GM18867 (cell line): Measurements from ENCODE around the gene IDUA.
A peak's percentile ranks its signal among the peaks of the same experiment; 100 is the strongest.
"Not testable (repeated sequence)": the region's sequence is repeated elsewhere in the genome, so short reads cannot be mapped to it uniquely, and the experiment has no call there.

Source experiments
- ATAC-seq: cut with Tn5 transposase; IDR thresholded peaks from one replicate; pipeline ENCODE4 v1.9.1; 2021; ENCODE audit warnings: mild to moderate bottlenecking, moderate library complexity; ENCODE audit not compliant: unreplicated experiment

The IDUA gene

DNA sequence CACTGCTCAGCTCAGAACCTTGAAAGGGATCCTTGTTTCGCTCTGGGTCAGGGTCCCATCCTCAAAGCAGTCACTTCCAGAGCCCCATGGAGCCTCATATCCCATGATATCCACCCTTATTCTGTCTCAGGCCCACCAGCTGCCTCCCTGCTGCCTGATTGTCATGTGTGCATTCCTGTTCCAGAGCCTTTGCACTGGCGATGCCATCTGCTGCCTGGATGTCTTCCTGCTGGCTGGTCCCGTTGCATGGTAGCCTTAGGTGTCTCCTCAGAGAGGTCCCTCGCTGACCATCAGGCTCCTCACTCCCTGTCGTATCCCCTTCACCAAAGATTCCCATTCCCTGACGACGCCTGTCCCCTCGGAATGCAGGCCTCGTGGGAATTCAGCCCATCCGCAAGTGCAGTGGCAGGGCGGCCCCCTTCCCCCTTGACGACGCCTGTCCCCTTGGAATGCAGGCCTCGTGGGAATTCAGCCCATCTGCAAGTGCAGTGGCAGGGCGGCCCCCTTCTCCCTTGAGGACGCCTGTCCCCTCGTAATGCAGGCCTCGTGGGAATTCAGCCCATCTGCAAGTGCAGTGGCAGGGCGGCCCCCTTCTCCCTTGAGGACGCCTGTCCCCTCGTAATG is 12.5 kb downstream of the IDUA start:
- not testable (repeated sequence) for ATAC-seq

DNA sequence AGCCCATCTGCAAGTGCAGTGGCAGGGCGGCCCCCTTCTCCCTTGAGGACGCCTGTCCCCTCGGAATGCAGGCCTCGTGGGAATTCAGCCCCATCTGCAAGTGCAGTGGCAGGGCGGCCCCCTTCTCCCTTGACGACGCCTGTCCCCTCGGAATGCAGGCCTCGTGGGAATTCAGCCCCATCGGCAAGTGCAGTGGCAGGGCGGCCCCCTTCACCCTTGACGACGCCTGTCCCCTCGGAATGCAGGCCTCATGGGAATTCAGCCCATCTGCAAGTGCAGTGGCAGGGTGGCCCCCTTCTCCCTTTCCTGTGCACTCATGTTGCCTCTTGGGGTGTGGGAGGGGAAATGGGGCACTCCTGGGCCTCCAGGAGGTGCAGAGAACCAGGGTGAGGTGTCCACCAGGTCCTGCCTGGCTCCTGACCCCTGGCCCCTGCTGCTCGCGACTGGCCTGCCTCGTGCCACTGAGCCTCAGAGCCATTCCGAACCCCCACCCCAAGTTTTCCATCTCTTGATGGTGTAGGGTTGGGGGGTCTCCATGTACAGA is 13.1 kb downstream of the IDUA start:
- ATAC-seq = no peak

DNA sequence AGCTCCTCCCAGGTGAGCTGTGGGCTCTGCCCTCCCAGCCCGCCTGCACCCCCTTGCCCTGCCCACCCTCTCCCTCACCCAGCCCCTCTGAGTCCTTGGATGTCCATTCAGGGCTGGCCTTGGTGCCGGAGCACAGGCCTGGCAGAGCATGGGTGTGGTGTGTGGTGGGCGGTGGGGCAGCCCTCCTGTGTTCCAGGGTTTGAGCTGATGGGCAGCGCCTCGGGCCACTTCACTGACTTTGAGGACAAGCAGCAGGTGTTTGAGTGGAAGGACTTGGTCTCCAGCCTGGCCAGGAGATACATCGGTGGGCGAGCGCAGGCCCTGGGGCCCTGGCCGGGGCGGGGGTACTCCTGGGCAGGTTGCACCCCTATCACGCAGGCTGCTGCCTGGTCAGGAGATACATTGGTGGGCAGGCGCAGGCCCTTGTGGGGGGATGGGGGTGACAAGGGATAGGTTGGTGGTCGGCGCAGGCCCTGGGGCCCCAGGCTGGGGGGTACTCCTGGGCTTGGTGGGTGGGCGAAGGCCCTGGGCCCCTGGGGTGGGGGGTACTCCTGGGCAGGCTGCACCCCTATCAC is 13.9 kb downstream of the IDUA start:
- ATAC-seq = no peak

DNA sequence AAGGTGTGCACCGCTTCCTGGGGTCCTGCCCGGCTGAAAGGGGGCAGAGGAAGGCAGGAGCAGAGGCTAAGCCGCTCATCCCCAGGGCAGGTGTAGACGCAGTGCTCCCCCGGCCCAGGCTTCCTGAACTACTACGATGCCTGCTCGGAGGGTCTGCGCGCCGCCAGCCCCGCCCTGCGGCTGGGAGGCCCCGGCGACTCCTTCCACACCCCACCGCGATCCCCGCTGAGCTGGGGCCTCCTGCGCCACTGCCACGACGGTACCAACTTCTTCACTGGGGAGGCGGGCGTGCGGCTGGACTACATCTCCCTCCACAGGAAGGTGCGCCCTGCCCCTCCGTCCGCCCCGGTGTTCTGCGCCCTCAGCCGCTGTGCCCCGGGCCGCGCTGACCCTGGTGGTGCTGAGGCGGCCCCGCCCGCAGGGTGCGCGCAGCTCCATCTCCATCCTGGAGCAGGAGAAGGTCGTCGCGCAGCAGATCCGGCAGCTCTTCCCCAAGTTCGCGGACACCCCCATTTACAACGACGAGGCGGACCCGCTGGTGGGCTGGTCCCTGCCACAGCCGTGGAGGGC is 14.8 kb downstream of the IDUA start:
- ATAC-seq = no peak

DNA sequence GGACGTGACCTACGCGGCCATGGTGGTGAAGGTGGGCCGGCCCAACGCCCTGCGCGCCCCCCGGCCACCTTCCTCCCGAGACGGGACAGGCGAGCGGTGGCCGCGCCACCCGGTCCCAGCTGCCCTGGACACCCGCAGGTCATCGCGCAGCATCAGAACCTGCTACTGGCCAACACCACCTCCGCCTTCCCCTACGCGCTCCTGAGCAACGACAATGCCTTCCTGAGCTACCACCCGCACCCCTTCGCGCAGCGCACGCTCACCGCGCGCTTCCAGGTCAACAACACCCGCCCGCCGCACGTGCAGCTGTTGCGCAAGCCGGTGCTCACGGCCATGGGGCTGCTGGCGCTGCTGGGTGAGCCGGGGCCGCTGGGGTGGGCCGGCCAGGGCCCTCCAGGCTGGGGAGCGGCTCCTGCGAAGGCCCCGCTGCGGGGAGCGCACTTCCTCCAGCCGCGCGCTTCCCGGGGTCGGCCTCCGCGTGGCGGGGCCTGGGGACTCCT is 15.3 kb downstream of the IDUA start:
- no peak for ATAC-seq

DNA sequence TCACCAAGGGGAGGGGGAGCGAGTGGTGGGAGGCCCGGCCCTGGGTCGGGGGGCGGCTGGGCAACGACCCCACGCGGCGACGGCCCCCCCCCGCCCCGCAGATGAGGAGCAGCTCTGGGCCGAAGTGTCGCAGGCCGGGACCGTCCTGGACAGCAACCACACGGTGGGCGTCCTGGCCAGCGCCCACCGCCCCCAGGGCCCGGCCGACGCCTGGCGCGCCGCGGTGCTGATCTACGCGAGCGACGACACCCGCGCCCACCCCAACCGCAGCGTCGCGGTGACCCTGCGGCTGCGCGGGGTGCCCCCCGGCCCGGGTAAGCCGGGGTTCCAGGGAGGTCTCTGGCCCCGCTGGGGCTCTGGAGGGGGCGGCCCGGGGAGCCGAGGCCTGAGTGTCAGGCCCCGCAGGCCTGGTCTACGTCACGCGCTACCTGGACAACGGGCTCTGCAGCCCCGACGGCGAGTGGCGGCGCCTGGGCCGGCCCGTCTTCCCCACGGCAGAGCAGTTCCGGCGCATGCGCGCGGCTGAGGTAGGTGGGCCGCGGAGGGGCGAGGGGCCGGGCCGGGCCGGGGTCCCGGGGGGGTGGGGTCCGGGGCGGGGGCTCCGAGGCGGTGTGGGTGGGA is 15.9 kb downstream of the IDUA start:
- no peak for ATAC-seq

DNA sequence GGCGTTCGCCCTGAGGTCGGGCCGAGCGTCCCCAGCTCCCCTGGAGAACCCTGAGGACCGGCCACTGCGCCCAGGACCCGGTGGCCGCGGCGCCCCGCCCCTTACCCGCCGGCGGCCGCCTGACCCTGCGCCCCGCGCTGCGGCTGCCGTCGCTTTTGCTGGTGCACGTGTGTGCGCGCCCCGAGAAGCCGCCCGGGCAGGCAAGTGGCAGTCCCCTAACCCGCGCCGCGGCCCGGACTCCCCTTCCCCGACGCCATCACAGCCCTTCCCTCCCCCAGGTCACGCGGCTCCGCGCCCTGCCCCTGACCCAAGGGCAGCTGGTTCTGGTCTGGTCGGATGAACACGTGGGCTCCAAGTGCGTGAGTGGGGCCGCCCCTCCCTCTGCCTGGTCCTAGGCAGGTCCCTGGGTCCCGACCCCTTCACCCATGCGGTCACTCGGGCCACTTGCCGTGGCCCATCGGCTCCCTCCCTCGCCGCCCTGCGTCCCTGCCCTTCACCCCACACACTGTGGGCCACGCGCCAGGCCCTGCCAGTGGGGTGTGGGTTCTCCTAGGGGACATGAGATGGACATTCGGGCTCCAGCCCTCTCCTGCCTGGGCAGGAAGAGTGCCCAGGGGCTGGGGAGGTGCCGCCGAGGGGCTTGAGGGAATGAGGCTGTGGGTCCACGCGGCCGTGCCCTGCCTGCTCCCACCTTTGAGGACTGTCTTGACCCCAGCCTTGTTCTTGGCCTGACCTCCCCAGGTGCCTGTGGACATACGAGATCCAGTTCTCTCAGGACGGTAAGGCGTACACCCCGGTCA is 16.6 kb downstream of the IDUA start:
- ATAC-seq = no peak

DNA sequence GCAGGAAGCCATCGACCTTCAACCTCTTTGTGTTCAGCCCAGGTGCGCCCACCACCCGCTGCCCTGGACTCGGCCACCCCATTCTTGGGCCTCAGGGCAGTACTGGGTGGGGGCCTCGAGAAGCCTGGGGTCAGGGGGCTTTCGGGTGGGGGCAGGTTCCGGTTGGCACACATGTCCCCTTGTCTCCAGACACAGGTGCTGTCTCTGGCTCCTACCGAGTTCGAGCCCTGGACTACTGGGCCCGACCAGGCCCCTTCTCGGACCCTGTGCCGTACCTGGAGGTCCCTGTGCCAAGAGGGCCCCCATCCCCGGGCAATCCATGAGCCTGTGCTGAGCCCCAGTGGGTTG is 17.2 kb downstream of the IDUA start:
- no peak for ATAC-seq

DNA sequence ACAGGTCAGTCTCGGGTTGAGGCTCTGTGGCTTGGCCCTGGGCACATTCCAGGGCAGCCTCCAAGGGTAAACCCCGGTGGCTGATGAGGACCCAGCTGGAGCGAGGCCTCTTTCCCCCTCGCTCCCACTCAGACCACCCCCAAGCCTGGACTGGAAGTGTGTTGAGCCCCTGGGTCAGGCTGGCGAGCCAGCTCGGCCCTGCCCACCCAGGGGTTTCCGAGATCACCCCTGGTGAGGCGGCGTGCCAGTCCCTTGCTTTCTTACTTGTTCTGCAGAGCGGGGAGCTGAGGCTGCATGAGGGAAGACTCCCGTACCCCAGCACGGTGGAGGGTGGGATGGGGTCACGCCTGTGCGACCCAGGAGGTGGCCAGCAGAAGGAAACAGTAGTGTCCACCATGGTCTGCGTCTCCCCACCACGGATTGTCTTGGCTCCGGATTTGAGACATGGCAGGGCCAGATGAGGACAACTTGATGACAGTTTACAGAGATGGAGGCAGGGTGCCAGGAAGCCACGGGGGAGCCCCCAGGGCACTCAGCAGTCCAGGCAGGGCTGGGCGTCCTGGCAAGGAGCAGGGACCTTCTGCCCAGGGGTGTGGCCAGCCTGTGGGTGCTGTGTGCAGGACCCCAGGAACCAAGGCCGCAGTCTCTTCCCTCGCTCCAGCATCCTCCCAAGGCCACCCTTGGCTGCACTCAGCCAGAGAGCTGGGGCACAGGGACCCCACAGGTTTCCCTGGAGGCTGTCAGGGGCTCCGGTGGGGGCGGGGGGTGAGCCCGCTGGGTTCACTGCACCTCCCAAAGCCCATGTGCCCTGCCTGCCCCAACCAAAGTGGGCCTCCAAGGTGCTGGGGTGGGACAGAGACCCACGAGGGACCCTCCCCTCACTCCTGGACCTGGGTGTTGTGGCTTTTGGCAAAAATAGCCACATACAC is 18.0 kb downstream of the IDUA start:
- no peak for ATAC-seq

DNA sequence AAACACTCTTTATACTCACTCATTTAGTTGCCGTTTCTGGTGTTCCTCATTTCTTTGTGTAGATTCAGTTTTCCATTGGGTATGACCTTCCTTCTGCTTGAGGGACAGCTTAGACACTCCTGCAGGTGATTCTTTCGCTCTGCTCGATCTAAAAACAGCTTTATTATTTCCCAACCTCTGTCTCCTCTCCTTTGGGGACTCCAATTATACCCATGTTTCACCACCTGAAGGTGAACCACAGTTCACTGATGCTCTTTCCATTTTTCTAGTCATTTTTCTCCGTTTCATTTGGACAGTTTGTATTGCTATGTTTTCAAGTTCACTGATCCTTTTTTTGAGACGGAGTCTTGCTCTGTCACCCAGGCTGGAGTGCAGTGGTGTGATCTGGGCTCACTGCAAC is 20.0 kb downstream of the IDUA start:
- no peak for ATAC-seq

DNA sequence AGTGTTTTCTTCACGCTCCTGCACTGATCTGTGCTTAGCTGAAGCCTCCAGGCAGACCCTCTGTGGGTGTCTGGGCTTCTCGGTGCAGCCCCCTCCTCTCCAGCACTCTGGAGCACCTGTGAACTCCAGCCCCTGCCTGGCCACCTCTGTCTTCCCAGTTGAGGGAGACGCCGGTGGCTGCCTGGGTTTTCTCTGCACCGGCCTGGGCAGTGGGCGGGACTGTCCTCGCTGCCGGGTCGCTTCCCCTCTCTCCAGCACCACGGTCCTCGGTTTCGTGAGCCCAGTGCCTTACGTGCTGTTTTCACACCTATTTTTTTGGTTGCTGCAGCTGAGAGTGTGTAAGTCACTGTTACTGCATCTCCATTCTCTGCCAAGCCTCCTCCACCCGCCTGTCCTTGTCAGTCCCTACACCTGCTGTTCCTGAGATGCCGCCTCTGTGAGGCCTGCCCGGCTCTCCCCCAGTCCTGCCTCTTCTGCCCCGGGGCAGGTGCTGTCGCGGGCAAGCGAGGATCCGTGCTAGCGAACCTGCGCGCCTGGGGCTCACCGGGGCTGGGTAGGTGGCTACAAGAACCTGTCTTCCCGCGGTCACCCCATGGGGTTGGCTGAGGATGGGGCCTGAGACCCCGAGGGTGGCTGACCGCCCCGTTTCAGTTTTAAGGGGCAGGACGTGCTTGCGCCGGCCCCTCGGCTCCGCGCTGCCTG is 22.1 kb downstream of the IDUA start:
- ATAC-seq = peak; percentile 15

DNA sequence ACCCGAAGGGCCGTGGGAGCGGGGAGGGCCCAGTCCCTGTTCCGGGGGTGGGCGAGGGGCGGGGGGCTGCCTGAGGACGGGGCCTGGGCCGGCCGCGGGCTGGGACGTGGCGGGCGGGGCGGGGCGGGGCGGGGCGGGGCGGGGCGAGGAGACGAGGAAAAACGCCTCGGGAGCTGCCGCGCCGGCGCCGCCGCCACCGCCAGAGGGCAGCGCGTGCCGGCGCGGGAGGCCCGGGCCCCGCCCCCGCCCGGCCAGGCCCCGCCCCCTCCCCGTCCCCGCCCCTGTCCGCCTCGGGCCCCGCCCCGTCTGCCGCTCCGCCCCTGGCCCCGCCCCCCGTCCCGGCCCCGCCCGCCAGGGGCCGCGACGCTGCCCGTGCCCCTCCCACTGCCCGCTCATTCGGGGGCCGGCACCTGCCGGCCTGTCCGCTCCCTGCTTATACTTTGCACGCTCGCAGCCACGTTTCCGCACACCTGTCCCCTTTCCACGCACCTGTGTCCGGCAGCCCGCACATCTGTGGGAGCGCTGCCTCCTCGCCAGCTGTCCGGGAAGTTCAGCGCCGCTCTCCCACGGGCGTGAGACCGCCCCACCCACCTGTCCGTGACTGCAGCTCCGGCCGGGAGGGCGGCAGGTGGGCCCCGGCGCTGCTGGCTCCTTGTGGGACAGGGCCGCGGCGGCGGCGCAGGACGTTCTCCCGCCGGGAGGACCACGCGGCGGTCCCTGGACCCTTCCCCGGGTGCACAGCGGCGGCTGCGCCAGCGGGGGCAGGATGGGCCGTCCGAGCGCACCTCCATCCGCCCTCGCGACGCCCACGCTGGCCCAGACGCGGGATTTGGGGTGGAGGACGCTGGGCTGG is 22.9 kb downstream of the IDUA start:
- peak; percentile 41 for ATAC-seq

DNA sequence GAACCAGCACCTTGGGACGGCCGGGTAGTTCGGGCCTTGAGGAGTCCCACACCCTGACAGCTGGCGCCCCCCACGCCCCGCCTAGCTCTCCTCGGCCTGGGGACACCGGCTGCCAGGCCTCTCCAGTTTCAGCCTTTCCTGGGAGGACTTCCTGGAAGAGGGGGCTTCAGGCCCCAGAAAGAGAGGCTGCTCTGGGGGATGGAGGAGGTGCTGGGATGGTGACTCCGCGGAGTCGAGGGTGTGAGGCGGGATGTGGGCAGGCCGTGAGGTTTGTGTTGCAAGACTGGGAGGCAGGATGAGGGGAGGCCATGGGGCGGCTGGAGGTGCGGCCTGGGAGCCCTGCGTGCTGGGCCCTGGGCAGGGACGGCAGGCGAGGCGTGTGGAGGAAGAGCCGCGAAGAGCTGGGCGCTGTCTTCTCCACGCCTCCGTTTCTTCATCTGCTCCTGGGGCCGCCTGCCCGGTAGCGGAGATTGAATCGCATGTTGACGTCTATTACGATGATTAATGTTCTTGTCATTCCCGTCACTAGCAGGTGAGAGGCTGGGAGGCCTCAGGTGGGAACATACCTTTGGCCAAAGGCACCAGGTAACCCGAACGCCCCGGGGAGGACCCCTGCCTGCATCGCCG is 23.7 kb downstream of the IDUA start:
- no peak for ATAC-seq

DNA sequence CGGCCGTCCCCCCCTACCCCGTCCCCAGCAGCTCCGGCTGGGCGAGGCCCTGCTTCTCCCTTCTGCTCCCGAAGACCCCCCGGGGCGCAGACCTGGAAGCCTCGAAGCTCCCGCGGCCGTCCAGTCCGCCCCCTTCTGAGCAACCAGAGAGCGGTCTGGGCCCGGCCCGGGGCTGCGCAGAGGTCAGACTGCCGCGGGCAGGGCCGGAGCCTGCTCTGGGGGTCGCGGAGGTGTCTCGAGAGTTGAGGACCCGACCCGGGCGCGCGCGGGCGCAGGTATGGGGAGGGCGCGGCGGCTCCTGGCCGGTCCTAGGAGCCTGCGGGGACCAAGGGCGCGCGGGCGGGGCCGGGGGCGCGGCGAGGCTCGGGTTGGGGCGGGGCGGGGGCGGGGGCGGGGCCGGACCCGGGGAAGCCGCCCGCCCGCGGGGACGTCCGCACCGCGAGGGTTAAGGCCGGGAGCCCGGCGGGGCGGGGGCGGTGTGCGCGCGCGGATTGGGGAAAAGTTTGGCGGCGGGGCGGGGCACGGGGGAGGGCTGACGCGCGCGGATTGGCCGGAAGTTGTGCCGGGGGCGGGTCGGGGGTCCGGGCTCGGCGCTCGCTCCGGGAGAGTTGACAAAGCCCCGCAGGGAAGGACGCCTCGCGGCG is 24.3 kb downstream of the IDUA start, which contains the start of gene FGFRL1:
Gene FGFRL1 (plus strand): TSS at position 605 of the 644 bp plus-strand sequence. CDS start 860 bp downstream, outside the sequence.
- peak; percentile 47 for ATAC-seq

DNA sequence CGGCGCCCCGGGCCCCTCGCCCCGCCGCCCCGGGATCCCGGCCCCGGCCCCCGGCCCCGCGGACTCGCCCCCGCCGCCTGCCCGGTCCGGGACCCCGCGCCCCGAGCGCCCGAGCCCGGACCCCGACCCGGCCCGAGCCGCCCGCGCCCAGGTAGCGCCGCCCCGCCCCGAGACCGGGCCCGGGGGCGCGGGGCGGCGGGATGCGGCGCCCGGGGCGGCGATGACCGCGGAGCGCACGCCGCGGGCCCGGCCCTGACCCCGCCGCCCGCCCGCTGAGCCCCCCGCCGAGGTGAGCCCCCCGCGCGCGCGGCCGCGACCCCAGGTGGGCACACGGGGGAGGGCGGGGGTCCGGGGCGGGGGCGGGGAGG is 24.8 kb downstream of the IDUA start:
- no peak for ATAC-seq

DNA sequence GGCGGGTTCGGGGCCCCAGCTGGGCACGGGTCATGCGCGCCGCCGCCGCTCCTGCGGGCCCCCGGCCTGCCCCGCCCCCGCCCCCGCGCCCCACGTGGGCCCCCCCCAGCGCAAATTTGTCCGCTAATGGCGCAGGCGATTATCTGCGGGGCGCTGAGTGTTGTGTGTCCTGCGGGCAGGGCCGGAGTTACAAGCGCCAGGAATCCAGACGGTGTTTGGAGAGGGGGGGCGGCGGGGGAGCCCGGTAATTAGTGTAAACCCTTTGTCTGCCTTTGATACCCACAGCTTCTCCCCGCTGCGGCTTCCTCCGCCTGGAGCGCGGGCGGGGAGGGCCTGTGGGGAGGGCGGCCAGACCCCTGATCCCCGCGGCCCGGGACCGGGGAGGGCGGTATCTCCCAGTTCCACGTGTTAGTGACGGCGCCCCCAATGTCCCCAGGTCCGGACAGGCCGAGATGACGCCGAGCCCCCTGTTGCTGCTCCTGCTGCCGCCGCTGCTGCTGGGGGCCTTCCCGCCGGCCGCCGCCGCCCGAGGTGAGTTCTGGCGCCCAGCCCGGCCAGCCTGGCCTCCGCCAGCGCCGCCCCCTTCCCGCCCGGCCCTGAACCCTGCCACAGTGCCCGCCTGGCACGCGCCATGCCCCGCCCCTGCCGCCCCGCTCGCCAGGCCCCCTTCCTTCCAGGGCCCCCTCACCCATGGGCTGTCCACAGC is 25.3 kb downstream of the IDUA start:
- ATAC-seq = no peak
